ENCODE measurements around the gene SQSTM1.
"Not testable (repeated sequence)": the region's sequence is repeated elsewhere in the genome, so short reads cannot be mapped to it uniquely, and the experiment has no call there.

Gene SQSTM1

GRCh38 chr5:179867476-179867875 lies 46.8 kb downstream of the SQSTM1 start:
- no peak overlapping the region for H3K4me3 ChIP-seq (ENCODE audit: control insufficient read depth, low read depth, low read length)
- DNase-seq (ENCODE audit: low read depth) = no peak
- TF ChIP-seq CTCF (conservative IDR thresholded peaks at IDR 0.05; ENCODE audit: control insufficient read depth, insufficient read depth, low read depth, low read length) = no peak

DNA sequence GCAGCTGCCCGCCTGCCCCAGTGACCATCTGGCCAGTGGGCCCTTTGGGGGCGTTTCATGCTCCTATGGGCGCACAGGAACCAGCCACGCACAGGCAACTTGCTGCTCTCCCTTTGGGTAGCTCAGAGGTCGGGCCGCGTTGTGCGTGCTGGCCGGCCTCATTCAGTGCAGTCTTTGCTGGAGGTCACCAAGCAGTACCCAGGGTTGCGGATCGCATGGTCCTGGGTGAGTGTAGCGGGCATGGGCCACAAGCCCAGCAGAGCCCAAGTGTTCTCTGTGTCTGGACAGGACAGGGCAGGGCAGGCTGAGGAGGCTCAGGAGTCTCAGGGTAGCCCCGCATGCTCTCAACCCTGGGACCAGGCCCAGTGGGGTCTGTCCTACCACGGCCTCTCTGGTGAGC lies 47.8 kb downstream of the SQSTM1 start:
- TF ChIP-seq CTCF (conservative IDR thresholded peaks at IDR 0.05; ENCODE audit: control insufficient read depth, insufficient read depth, low read depth, low read length) = no peak
- no peak for DNase-seq (ENCODE audit: low read depth)
- no peak overlapping the region for H3K4me3 ChIP-seq (ENCODE audit: control insufficient read depth, low read depth, low read length)

- DNase-seq (ENCODE audit: low read depth) = no peak
- no peak overlapping the region for H3K4me3 ChIP-seq (ENCODE audit: control insufficient read depth, low read depth, low read length)
- TF ChIP-seq CTCF (conservative IDR thresholded peaks at IDR 0.05; ENCODE audit: control insufficient read depth, insufficient read depth, low read depth, low read length) = no peak
Observed at GRCh38 chr5:179869101-179869500, 48.4 kb downstream of the SQSTM1 start.

- no peak for DNase-seq (ENCODE audit: low read depth)
- no peak for TF ChIP-seq CTCF (conservative IDR thresholded peaks at IDR 0.05; ENCODE audit: control insufficient read depth, insufficient read depth, low read depth, low read length)
- H3K4me3 ChIP-seq (ENCODE audit: control insufficient read depth, low read depth, low read length) = no peak overlapping the region
Observed at GRCh38 chr5:179869641-179870402, 49.1 kb downstream of the SQSTM1 start.

DNA sequence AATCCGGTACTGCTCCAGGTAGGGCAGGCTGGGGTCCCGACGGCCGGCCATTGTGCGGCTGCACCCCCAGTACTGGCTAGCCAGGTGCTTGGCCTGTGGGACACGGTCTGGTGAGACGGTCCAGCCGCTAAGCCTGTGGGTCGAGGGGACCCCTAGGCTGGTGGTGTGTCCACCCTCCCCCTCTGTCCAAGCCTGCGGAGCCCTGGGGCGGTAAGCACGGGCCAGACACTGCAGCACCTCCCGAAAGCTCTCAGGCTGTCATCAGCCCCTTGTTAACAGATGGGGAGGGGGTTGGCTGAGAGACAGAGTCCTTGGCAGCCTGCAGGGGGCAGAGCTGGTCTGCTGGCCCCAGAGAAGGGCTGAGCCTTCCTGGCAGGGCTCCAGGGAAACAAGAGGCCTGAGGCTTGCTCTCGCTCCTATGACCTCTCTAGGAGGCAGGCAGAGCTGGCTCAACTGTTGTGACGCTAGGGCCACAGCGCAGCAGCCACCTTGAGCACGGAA lies 49.7 kb downstream of the SQSTM1 start:
- peak; percentile 47 for DNase-seq (ENCODE audit: low read depth)
- no peak overlapping the region for H3K4me3 ChIP-seq (ENCODE audit: control insufficient read depth, low read depth, low read length)
- peak; percentile 26 for TF ChIP-seq CTCF (conservative IDR thresholded peaks at IDR 0.05; ENCODE audit: control insufficient read depth, insufficient read depth, low read depth, low read length)

DNA sequence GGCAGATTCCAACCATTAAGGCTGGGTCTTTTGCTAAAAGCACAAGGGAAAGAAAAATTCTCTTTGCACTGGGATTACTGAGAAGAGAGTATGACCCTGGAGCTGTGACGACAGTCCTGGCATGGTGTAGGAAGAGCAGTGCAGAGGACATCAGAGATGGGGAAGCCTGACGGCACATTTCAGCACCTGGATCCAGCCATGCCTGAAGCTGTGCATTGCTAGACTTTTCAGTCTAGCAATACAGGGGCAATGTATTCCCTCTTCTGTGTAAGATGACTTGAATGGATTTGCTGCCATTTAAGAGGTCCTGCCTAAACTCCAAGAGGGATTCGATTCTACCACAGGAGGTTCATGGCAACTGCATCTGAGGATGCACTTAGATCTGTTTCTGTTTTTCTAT lies 50.2 kb downstream of the SQSTM1 start:
- no peak overlapping the region for H3K4me3 ChIP-seq (ENCODE audit: control insufficient read depth, low read depth, low read length)
- no peak for TF ChIP-seq CTCF (conservative IDR thresholded peaks at IDR 0.05; ENCODE audit: control insufficient read depth, insufficient read depth, low read depth, low read length)
- DNase-seq (ENCODE audit: low read depth) = no peak

DNA sequence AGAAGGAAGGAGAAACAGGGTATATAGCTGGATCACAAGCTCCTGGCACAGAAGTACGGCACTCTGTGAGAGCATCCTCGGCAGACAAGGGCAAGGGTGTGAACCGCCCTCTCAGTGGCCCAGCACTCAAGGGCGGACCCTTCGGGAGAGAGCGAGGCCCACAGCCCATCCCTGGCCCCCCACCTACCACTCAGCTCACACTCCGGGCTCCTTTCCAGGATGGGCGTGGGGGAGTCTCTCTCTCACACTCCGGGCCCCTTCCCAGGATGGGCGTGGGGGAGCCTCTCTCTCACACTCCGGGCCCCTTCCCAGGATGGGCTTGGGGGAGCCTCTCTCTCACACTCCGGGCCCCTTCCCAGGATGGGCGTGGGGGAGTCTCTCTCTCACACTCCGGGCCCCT lies 50.8 kb downstream of the SQSTM1 start:
- not testable (repeated sequence) for H3K4me3 ChIP-seq (ENCODE audit: control insufficient read depth, low read depth, low read length); DNase-seq (ENCODE audit: low read depth)
